NCI-H2029 (cell line): ENCODE measurements around the gene PSD2.

Source experiments
- DNase-seq: peaks from one replicate; lab custom pipeline; 2025; lab: John Stamatoyannopoulos, UW

PSD2 gene

GRCh38 chr5:139856714-139857113 lies 61.1 kb downstream of the PSD2 start:
- DNase-seq = peak; percentile 62

DNA sequence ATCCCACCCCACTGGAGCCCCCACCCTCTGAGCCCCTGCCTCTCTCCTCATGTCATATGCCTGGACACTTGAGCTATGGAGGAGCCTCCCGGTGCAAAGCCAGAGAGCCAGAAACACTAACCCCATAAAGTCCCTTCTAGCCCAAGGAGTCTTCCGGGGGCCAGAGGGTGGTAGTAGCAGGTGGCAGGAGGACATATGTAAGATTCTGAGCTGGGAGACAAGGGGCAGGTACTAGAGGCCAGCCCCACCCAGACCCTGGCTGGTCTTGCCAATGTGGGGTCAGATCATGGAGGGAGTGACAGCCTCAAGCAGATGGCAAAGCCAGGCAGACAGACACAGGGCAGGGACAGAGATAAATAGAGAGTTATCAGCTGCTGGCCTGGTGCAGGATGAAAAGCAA lies 63.4 kb downstream of the PSD2 start:
- no peak for DNase-seq

- no peak for DNase-seq
Observed at GRCh38 chr5:139861021-139861888, 65.6 kb downstream of the PSD2 start.

DNA sequence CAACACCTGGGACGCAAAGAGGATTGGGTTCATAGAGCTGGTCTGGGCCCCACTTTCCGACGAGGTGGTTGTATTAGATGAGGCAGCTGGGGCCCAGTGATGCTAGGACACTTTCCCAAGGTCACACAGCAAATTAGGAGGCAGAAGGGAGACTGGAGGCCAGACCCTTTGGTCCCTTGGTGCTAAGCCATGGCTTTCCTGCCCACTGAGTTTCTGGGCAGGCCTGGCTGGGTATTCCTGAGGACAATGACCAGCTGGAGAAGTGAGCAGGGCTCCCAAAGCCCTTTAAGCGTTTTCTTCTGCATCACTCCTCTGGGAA lies 66.2 kb downstream of the PSD2 start:
- DNase-seq = no peak

DNA sequence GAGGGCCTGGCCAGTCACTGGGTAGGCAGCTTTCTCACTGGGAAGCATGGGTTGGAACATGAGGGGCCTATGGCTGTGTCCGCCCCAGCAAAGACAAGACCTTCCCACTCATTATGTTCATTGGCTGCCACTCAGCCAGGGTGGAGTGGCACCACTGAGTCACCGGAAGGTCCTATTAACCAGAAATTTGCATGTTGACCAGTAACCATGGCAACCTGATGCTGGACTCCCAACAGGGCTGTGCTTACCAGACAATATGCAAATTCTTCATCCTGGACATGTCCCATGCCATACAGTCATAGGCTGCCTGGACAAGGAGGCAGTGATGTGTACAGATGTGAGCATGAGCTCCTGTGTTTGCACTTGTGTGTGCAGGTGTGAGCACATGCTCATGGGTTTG lies 66.7 kb downstream of the PSD2 start:
- DNase-seq = no peak

DNA sequence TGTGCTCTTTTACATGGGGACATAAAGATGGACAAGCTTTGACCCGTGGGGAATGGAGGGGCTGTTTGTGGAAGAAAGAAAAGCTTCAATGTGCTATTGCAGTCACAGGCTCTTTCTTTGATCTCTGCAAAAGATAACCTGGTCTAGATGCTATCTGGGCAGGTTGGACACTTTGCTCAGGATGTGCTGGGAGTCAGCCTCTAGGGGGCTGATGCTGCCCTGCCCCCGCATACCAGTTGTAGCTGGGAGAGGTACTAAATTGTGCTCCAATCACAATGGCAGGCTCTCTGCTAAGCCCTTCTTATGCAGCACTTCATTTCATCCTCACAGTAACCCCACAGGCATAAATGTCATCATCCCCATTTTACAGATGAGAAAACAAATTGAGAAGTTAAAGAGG lies 67.2 kb downstream of the PSD2 start:
- no peak for DNase-seq

DNA sequence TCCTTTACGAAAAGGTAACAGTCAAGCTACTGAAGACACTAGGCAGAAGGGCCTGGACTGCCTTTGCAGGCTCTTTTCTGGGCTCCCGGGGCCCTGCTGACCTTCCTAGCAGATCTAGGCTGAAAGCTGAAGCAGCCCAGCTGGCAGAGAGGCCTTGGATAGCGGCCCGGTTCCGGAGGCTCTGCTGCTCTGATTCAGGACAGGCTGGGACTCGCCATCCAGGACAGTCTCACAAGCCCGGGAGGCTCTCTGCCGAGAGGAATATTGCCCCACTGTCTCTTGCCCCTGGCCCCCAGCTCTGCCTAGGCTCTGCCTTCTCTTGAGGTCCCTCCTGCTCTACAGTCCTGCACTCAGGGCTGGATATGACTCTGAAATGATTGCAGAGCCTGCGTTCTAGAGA lies 67.8 kb downstream of the PSD2 start:
- DNase-seq = no peak

GRCh38 chr5:139863855-139864558 lies 68.4 kb downstream of the PSD2 start:
- DNase-seq = peak; percentile 50

DNA sequence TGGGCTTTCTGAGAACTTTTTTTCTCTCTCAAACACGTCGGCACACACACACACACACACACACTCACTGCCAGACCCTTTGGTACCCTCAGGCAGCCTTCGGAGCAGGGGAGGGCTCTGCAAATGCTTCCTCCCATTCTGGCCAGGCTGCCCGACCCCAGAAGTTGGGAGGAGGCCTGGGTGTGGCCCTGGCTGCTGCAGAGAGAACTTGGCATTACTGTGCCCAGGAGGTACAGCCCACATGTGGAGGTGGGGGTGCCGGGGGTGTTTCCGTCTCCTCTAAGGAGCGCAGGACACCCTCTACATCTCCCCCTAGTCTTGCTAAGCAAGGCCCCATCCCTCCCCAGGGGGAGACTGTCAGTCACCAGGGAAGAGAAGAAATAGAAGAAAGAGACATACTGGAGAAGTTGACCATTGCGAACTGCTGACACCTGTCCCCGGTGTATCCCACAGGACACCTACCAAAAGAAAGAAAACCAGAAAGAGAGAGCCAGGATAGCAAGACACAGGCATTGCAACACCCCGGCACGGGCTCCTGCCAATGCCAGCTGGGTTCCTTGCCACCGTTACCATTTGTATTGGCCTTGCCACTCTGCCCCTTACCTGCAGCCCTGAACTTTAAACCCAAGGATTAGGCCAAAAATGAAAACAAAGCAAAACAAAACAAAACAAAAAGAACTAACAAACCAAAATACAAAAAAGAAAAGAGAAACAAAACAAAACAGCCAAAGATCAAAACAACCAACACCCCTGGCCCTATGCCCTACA lies 69.3 kb downstream of the PSD2 start:
- no peak for DNase-seq

- no peak for DNase-seq
Observed at GRCh38 chr5:139867109-139867508, 71.5 kb downstream of the PSD2 start.

- no peak for DNase-seq
Observed at GRCh38 chr5:139867581-139867980, 72.0 kb downstream of the PSD2 start.

GRCh38 chr5:139869042-139869790 lies 73.6 kb downstream of the PSD2 start:
- no peak for DNase-seq

- DNase-seq = no peak
Observed at GRCh38 chr5:139870677-139871076, 75.1 kb downstream of the PSD2 start.

- DNase-seq = no peak
Observed at GRCh38 chr5:139871614-139872013, 76.0 kb downstream of the PSD2 start.

DNA sequence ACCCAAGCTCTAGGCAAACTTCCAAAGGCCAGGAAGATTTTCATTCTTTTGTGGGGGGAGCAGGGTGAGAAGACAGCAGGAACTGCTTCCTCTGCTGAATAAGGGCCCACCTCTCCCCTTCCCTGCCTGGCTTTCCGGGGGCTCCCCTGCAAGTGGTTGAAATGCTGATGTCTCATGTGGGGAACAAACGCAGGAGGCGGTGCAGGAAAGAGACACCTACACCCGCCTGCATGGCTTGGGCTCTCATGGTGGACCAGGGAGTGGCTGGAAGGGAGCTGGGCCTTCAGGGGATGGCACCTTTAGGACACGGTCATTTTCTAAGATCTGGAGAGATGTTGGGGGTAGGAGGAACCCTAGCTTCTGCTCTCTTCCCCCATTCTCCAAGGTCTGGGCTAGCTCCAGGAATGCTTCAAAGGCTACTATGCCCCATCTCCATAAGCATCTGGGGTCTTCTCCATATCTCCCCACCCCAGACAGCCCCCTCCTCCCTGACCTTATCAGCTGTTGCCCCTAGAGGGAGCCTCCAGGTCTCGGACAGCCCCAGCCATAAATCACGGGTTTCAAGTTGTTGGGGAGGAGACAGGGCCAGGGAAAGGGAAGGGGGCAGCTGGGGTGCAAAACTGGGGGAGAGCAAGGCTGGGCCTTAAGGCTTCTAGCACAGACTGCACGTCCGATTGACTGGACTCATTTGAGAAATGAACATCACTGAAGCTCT lies 76.6 kb downstream of the PSD2 start:
- no peak for DNase-seq

- no peak for DNase-seq
Observed at GRCh38 chr5:139872851-139873794, 77.5 kb downstream of the PSD2 start.

GRCh38 chr5:139875957-139876356 lies 80.3 kb downstream of the PSD2 start:
- no peak for DNase-seq

GRCh38 chr5:139877129-139877597 lies 81.6 kb downstream of the PSD2 start:
- no peak for DNase-seq

DNA sequence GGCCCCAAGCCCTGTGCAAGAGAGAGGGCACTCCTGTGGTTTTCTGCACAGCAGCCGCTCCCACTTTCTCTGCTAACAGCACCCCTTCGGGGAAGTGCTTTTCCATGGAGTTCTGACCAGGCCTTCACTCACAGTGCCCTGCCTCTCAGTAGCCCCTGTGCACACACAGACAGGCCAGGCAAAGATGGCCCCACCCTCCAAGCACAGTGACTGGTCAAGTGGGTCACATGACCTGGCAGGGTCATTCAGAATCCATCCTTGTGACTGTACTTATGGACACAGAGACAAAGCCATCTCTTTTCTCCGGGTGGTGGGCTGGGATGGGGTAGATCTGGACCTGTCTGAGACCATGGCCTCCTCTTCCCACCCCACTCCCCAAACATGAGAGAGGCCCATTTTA lies 82.5 kb downstream of the PSD2 start:
- no peak for DNase-seq
